Ascending aorta (tissue), 2 donors: Measurements from ENCODE around the gene ATP10A. TPM values are rescaled to one million over a fixed set of nuclear protein-coding genes. Genes with fewer than 3 reads are reported as not detected.

Experiments used
- DNase-seq, 2 donors: peaks; one replicate each; pipeline ENCODE4 v3.0.0-alpha.2; 2019; ENCODE audit warnings: low spot score in 2 of 2
- H3K27ac ChIP-seq, 2 donors: fragments of 200-600 bp; sonication (generic); one replicate each; pipeline ENCODE4 v1.5.1; 2016 to 2017; ENCODE audit warnings: mild to moderate bottlenecking in 1 of 2
- H3K27me3 ChIP-seq: fragments of 200-600 bp; sonication (generic); one replicate; pipeline ENCODE4 v1.5.1; 2017
- H3K36me3 ChIP-seq, 2 donors: fragments of 200-600 bp; sonication (generic); one replicate each; pipeline ENCODE4 v1.5.1; 2016
- H3K4me1 ChIP-seq, 2 donors: fragments of 200-600 bp; sonication (generic); one replicate each; pipeline ENCODE4 v1.5.1; 2016 to 2017; ENCODE audit warnings: mild to moderate bottlenecking in 1 of 2
- H3K4me3 ChIP-seq, 2 donors: fragments of 200-600 bp; sonication (generic); one replicate each; pipeline ENCODE4 v1.5.1; 2016 to 2017; ENCODE audit warnings: mild to moderate bottlenecking in 1 of 2
- H3K9me3 ChIP-seq, 2 donors: fragments of 200-600 bp; sonication (generic); one replicate each; pipeline ENCODE4 v1.5.1; 2016
- CTCF ChIP-seq, 3 experiments: fragments of 200-600 bp in 2 of 3; fragments of 450-650 bp in 1 of 3; sonication (generic) in 2 of 3; IDR thresholded peaks; one replicate each; pipeline ENCODE4 v1.5.1; 2016 to 2019; ENCODE audit warnings: antibody characterized with exemption in 3 of 3, mild to moderate bottlenecking in 1 of 3, moderate library complexity in 1 of 3
- intact Hi-C: fragments of 100-400 bp; cut with DNase I; formaldehyde crosslinking; loops from one replicate; pipeline ENCODE4 v1.15.1; 2023
- total RNA-seq: library from RNA; depleted of rRNA; stranded (reverse); fragments of >200 nt; gene quantifications from one replicate; pipeline ENCODE4 v1.1.0, GENCODE V29; 2016

The ATP10A gene
- total RNA-seq, 1 donor from 2014 or later = 26.7 TPM

GRCh38 chr15:25768271-25768670, 94.9 kb downstream of the ATP10A start:
- Histone ChIP-seq H3K27me3 (no peaks in the 10 kb centered on the region), H3K36me3 (peaks cover 9 to 22% of the 10 kb centered on the region in 2 donors), H3K9me3 (no peaks in the 10 kb centered on the region), H3K4me1 (peaks cover 2 to 5% of the 10 kb centered on the region in 2 donors), H3K4me3 (no peak overlapping the region), H3K27ac (no peak overlapping the region)
- TF ChIP-seq CTCF (IDR thresholded peaks at IDR 0.05) = no peak
- no peak for DNase-seq
- intact Hi-C loops = no loop called here

GRCh38 chr15:25767356-25768151, 95.6 kb downstream of the ATP10A start:
- Histone ChIP-seq H3K4me3 (no peak overlapping the region), H3K27ac (no peak overlapping the region), H3K36me3 (peaks cover 9 to 22% of the 10 kb centered on the region in 2 donors), H3K9me3 (no peaks in the 10 kb centered on the region), H3K27me3 (no peaks in the 10 kb centered on the region), H3K4me1 (peaks cover 2 to 7% of the 10 kb centered on the region in 2 donors)
- intact Hi-C loops = no loop called here
- no peak for DNase-seq
- no peak for TF ChIP-seq CTCF (IDR thresholded peaks at IDR 0.05)

GRCh38 chr15:25766417-25766816, 96.7 kb downstream of the ATP10A start:
- no peak overlapping the region for H3K4me3 ChIP-seq
- DNase-seq = no peak
- H3K27ac ChIP-seq = no peak overlapping the region
- intact Hi-C loops = no loop called here
- no peaks in the 10 kb centered on the region for H3K27me3 ChIP-seq
- no peak for TF ChIP-seq CTCF (IDR thresholded peaks at IDR 0.05)
- H3K9me3 ChIP-seq = no peaks in the 10 kb centered on the region
- peaks cover 9 to 22% of the 10 kb centered on the region in 2 donors for H3K36me3 ChIP-seq
- H3K4me1 ChIP-seq = peaks cover 2 to 12% of the 10 kb centered on the region in 2 donors

GRCh38 chr15:25764980-25765735, 98.0 kb downstream of the ATP10A start:
- H3K27ac ChIP-seq = no peak overlapping the region
- no peak overlapping the region for H3K4me3 ChIP-seq
- DNase-seq = peak in 1 of 2 donors; percentile 52
- no peaks in the 10 kb centered on the region for H3K9me3 ChIP-seq
- TF ChIP-seq CTCF (IDR thresholded peaks at IDR 0.05) = no peak
- peaks cover 0 to 9% of the 10 kb centered on the region in 2 donors for H3K4me1 ChIP-seq
- H3K36me3 ChIP-seq = peaks cover 9 to 22% of the 10 kb centered on the region in 2 donors
- intact Hi-C loops = no loop called here
- no peaks in the 10 kb centered on the region for H3K27me3 ChIP-seq

GRCh38 chr15:25763954-25764353, 99.2 kb downstream of the ATP10A start:
- no peak for TF ChIP-seq CTCF (IDR thresholded peaks at IDR 0.05)
- intact Hi-C loops = no loop called here
- Histone ChIP-seq H3K36me3 (peaks cover 9 to 22% of the 10 kb centered on the region in 2 donors), H3K4me1 (peaks cover 0 to 9% of the 10 kb centered on the region in 2 donors), H3K4me3 (no peak overlapping the region), H3K27ac (no peak overlapping the region), H3K27me3 (no peaks in the 10 kb centered on the region), H3K9me3 (no peaks in the 10 kb centered on the region)
- DNase-seq = no peak
